NCI-H1436 (cell line): ENCODE measurements around the gene IL6R.
"Not testable (repeated sequence)": the region's sequence is repeated elsewhere in the genome, so short reads cannot be mapped to it uniquely, and the experiment has no call there.

Source experiments
- DNase-seq: peaks from one replicate; lab custom pipeline; 2025; lab: John Stamatoyannopoulos, UW

IL6R gene

GRCh38 chr1:154404984-154405746, at the start of gene IL6R:
TSS of gene IL6R (plus strand) at chr1:154405343. CDS start at chr1:154405630, 287 bp downstream.
- DNase-seq = no peak

DNA sequence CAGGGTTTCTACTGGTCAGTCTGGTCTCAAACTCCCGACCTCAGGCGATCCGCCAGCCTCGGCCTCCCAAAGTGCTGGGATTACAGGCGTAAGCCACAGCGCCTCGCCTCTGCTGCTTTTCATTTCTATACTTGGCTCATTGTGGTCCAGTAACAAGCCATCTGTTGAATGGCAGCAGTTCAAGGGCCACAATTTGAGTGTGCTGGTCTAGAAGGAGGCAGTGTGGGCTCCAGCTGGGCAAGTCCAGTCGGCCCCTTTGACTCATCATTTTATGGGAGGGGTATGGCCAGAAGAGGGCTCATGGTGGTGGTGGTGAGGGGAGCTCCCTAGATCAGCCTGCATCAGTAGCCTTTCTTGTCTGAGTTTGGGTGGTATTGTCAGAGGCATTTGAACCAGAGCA, 46.6 kb upstream of the IL6R start:
- no peak for DNase-seq

- no peak for DNase-seq
These were observed 44.9 kb upstream of the IL6R start for GRCh38 chr1:154360288-154360687.

DNA sequence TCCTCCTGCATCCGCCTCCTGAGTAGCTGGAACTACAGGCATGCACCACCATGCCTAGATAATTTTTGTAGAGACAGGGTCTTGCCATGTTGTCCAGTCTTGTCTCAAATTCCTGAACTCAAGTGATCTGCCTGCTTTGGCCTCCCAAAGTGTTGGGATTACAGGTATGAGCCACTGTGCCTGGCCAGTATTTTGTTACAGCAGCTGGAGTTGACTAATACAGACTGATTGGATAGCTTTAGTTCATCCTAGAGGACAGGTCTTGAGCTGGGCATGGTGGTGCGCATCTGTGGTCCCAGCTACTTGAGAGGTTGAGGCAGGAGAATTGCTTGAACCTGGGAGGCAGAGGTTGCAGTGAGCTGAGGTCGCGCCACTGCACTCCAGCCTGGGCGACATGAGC, 44.3 kb upstream of the IL6R start:
- not testable (repeated sequence) for DNase-seq

DNA sequence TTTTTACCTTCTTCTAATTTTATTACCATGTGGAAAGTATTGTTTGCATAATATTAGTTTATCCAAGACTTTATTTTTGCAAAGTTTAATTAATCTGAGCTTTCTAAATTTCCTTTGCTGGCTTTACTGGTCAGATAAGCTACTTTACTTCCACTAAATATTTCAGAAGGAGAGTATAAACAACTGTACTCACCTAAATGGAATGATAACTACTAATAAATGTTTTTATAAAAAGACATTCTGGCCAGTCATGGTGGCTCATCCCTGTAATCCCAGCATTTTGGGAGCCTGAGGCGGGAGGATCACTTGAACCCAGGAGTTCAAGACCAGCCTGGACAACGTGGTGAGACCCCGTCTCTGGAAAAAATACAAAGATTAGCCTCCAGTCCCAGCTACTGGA, 43.8 kb upstream of the IL6R start:
- no peak for DNase-seq

- no peak for DNase-seq
These were observed 33.7 kb upstream of the IL6R start for GRCh38 chr1:154371436-154371835.

- DNase-seq = not testable (repeated sequence)
These were observed 31.3 kb upstream of the IL6R start for GRCh38 chr1:154373777-154374357.

DNA sequence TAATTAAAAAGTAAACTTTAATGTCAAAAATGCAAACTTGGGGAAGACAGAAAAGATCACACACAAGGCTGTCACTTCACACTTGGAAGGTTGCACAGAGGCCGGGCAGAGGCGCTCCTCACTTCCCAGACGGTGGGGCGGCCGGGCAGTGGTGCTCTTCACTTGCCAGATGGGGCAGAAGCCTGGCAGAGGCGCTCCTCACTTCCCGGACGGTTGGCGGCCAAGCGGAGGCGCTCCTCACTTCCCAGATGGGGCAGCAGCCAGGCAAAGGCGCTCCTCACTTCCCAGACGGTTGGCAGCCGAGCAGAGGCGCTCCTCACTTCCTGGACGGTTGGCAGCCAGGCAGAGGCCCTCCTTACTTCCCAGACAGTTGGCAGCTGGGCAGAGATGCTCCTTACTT, 25.8 kb upstream of the IL6R start:
- no peak for DNase-seq

- no peak for DNase-seq
These were observed 20.3 kb upstream of the IL6R start for GRCh38 chr1:154384650-154385489.

GRCh38 chr1:154386643-154387352, 18.3 kb upstream of the IL6R start:
- no peak for DNase-seq

- no peak for DNase-seq
These were observed 13.9 kb upstream of the IL6R start for GRCh38 chr1:154391086-154391770.

DNA sequence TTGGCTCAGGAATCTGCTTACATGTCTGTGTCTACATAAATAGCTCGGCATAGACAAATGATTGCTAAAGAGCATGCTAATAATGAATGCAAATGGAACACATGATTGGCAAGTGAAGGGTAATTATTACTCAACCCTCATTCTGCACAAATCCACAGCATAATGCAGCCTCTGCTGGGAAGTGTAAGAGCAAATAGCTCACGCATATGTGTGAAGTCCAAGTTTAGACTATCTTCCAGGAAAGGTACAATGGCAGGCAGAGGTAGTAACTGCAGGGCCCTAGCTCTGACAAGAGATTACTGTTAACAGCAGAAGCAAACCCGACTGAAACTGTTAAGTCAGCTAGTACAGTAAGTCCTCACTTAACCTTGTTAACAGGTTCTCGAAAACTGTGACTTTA, 7.0 kb upstream of the IL6R start:
- DNase-seq = no peak

DNA sequence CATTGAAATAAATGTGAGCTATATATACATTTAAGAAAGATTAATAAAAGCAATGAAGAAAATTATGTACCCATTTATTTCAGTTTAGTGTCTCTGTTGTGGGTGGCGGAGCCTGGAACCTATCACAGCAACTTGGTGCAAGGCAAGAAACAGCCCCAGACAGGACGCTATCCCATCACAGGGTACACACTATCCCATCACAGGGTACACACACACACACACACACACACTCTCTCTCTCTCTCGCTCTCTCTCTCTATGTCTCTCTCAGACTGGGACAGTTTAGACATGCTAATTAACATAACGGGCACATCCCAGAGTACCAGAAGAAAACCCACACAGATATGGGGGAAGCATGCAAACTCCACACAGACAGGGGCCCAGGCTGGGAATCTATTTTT, 6.5 kb upstream of the IL6R start:
- no peak for DNase-seq

GRCh38 chr1:154400381-154400801, 4.8 kb upstream of the IL6R start:
- no peak for DNase-seq

DNA sequence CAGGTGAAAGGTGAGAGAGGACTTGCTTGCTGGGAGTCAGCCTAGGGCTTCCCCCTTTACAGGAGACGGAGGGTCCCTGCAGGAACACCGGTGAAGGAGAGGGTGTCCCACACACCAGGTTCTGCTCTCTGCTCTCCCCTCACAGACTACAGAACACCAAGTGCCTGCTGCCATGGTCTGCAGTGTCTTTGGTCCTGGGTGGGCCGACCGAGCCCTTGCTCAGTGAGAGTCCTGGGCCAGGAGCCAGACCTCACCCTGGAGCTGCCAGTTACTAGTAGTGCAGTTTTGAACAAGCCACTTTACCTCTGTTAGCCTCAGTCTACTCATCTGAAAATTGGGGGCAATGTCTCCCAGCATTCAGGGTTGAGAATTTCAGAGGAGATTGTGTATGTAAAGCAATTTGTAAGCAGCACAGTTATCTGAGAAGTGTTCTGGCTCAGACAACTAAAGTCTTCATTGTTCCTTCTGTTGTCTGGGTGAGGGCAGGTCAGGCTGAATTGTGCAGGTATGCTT, 2.7 kb upstream of the IL6R start:
- DNase-seq = no peak

- no peak for DNase-seq
These were observed 1.7 kb upstream of the IL6R start for GRCh38 chr1:154403261-154403943.

GRCh38 chr1:154403983-154404382, 1.2 kb upstream of the IL6R start:
- DNase-seq = no peak

- DNase-seq = no peak
These were observed 622 bp upstream of the IL6R start for GRCh38 chr1:154404511-154404931.

DNA sequence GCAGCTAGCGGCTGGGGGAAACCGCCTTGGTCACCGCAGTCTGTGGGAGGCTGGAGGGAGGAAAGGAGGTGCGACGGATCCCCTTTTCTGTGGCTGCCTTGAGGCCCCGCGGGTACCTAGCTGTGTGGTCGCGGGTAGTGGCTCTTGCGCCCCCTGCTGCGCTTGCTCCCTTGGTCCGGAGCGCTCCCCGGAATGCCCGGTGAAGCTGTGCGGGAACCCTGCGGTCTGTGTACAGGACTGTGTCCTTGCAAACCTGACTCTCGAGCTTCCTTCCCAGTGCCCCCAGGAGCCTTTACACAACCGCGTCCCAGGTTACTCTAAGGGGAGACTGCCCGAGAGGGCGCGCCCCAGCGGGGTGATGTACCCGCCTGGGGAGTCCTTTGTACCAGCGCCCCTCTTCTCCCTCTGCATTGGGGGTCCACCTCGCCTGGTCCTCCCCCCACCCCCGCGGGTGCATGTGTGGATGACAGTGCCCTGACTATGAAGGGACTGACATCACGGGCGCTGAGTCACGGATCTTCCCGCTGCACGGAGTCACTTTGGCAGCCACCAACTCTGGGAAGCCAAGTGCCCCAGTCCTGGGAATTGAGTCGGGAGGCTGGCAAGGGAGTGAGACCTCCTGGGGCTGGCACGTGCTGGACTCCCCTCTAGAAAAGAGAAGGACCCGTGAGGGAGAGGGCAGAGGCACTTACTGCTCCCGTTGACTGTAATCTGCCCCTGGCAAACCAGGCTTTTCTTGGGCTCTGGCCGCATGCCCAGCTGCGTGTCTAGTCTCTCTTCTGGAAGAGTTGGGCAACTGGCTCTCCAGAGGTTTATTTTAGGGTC, 816 bp downstream of the IL6R start:
- no peak for DNase-seq

DNA sequence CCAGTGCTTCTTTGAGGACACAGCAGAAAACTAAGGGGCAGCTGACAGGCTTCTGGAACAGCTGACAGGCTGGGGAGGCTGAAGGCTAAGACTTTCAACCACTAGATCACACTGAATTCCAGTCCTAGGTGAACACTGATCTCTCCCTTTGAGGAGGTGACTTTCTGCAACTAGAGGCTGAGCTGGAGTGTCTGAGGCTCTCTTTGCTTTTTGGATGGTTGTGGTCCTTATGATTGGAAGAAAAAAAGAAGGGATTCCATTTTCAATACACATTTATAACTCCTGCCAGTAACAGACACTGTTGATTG, 1.4 kb downstream of the IL6R start:
- no peak for DNase-seq
